GM18508 (cell line): Measurements from ENCODE around the gene ATP10A.
"Not testable (repeated sequence)": the region's sequence is repeated elsewhere in the genome, so short reads cannot be mapped to it uniquely, and the experiment has no call there.

Experiments
- ATAC-seq: cut with Tn5 transposase; IDR thresholded peaks from one replicate; pipeline ENCODE4 v1.9.1; 2021; ENCODE audit warnings: moderate number of reproducible peaks; ENCODE audit not compliant: insufficient read depth, unreplicated experiment

The ATP10A gene

GRCh38 chr15:25860885-25861866 lies 2.0 kb downstream of the ATP10A start:
- ATAC-seq = no peak

- no peak for ATAC-seq
Measured at GRCh38 chr15:25859838-25860645, 3.1 kb downstream of the ATP10A start.

DNA sequence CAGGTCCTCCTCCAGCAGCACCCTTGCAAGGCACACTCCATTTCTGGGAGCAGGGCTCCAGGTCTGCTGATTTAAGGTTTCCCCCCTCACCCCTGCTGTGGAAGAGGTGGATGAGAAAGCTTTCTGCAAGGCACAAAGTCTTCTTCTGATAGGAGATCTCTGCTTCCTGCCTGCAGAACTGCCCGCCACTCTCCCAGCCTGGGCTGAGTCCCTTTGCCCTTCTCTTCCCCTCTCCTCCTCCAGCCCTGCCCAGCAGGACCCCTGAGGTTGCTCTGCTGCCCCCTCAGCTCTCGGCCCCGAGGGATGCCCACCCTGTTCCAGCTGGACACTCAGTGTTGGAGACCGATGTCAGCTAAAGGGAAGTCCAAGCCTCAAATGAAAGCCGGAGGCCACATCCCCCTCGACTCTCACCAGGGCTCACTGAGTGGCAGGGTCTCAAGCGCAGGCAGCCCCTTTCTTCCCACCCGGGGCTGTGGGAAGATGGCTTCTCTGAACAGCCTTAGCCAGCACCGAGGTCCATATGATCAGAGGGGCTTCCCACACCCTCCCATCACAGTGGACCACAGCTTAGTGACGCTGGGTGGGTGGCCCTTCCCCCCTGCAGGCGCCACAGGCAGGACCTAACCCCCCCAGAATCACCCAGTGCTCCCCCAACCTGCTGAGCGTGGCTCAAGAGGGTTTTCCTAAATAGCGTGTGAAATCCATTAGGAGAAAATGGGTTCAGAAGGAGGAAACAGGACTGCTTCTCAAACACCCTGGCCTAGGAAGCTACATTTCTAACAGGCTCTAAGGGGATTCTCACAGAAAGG lies 4.0 kb downstream of the ATP10A start:
- no peak for ATAC-seq

- not testable (repeated sequence) for ATAC-seq
Measured at GRCh38 chr15:25856059-25856458, 7.1 kb downstream of the ATP10A start.

DNA sequence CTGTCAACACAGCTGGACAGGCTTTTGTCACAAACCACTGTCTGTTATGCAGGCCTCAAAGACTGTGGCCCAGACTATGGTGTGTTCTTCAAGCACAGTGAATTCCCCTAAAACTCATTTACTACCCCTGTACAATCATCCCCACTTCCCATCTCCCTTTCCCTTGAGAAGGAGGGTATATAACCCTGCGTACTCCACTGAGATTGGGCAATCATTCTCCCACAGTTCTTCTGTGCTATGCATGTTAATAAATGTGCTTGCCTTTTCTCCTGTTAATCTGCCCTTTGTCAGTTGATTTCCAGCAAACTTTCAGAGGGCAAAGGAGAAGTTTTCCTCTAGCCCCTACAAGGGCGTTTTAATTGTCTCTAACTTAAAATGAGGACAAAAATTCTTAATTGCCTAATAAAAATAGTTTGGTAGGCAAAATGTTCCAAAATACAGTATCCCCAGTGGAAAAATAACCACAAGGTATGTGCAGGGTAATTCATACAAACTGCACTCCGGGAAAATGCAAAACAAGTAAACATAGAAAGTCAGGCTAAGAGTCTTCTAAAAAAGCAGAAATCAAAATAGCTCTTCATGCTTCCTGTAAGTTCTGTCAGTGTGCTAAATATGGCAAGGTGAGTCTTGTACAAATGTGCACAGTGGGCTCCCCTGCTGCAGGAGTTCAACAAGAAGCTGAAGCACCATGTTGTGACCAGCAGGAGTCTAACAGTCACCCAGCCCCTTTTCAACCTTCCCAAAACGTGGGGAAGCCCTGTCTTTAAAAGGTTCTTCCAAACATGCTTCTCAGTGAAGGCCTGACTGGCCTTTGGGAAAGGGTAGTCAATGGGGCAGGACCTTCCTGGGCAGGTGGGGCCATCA lies 10.2 kb downstream of the ATP10A start:
- no peak for ATAC-seq

DNA sequence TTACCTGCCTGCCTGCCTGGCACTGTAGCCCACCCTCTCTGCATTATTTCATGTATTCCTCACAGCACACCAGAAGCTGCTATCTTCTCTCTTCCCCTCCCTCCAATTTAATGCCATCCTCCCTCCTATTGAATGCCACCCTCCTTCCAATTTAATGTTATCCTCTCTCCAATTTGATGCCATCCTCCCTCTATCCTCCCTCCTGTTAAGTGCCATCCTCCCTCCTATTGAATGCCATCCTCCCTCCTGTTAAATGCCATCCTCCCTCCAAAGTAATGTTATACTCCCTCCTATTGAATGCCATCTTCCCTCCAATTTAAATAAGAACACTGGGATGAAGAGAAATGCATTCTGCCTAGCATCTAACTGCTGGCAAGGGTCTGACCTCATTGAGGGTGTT lies 11.1 kb downstream of the ATP10A start:
- no peak for ATAC-seq

DNA sequence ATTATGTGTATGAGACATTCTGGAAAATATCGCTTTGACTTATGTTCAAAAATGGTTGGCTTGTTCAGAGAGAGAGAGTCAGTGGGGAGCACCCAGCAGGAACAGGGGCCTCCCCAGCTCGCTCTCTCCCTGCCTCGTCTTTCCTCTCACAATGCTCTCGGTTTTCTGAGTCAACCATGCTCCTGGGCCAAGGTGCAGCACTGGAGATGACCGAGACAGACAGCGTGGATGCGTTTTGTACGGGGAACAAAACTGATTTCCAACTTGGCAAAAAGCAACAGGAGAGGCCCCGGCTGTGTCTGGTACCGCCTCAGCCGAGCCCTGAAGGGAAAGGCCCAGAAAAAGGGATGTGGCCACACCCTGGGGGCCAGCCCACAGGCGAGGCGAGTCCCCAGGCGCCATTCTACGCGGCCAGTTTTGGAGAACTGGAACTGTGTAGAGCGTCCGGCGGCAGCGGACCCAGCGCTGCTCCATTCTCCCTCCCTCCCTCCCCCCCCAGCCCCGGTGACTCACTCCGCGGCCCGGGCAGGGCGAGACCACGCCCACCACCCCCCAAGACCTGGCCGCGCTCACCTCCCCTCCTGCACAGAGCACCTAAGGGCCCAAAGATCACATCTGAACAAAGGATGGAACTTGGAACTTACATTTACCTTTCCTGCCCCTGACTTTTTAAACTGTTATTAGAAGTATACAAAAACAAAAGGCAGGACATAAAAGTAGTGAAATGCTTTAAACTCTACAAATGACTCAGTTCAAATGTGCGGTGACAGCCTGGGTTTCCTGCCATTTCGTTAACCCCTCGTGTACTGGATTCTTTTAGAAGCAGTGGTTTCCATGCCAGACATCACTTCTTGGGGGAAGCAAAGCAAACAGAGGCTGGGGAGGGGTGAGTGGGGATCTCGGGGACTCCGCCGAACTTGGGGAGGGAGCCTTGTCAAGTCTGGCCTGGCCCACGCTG lies 12.7 kb downstream of the ATP10A start:
- no peak for ATAC-seq

GRCh38 chr15:25849157-25849921 lies 13.8 kb downstream of the ATP10A start:
- no peak for ATAC-seq

DNA sequence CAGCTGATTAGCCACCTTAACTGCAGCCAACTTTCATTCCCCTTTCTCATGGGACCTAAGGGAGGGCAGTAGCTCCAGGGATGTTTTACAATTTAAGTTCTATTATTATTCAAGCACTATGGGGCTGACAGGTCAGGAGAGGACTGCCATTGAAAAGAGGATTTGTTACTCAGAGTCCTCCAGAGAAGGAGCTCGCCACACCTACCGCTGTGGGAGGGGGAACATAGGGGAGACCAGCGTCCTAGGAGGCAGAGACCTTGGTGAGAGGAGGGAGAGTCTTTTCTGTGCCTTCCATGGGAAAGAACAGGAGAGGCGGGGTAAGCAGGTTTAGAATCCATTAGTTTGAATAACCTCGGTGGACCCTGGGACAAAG lies 14.4 kb downstream of the ATP10A start:
- ATAC-seq = no peak

DNA sequence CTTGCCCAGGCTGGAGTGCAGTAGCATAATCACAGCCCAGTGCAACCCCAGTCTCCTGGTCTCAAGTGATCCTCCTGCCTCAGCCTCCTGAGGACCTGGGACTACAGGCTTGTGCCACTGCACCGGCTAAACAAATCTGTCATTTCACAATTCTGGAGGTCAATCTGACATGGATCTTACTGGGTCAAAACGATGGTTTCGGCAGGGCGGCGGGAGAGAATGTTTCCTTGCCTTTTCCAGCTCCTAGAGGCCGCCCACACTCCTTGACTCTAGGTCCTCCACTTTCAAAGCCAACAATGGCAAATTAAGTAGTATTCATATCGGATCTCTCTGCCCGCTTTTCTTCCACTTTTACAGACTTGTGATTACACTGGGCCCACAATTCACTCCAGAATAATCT lies 14.8 kb downstream of the ATP10A start:
- no peak for ATAC-seq

GRCh38 chr15:25847051-25847450 lies 16.1 kb downstream of the ATP10A start:
- no peak for ATAC-seq

- ATAC-seq = no peak
Measured at GRCh38 chr15:25846377-25846776, 16.8 kb downstream of the ATP10A start.

DNA sequence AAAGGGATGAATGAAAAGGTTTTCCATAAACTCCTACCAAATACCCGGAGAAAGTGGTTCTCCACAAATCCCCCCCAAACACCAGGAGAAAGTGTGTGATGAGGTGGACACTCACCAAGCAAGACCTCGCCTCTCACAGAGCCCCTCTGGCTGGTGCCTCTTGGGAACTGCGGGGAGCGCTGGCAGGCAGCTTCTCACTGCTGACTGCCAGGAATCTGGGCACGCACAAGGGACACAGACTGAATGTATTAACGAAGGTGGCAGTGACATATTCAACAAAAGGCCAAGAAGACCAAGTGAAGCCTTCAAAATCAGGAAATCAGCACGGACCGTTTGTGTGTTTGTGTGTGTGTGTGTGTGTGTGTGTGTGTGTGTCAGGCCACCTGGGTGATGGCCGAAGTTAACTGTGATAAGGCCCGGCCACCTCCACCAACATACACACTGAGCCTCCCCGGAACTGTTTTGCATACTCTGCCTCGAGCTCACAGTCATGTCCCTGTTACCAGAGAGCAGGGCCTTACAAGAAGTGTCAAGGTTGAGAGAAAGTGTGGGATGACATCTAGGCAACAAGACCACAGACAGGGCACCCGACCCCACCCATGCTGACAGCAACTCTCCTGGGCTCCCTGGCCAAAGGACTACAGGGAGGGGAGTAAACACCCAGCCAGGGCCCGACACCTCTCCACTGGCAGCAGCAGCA lies 18.0 kb downstream of the ATP10A start:
- ATAC-seq = no peak

DNA sequence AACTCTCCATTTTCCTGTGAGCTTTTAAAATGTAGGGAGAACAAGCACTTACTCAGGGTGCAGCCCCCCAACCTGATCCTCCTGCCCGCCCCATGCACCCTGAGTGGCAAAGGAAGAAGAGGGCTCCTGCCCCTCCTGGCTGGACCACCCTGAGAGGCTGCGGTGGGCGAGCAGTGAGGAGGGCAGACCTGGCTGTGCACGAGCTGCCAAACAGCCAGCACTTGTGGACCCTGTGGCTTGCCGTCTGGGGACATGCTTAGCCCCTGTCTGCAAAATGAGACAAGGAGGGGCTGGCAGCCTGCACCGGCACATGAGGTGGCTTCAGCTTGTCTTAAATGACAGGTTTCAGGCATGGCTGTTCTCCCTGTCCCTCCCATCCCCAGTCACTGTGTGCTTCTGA lies 18.6 kb downstream of the ATP10A start:
- ATAC-seq = no peak

GRCh38 chr15:25844076-25844475 lies 19.1 kb downstream of the ATP10A start:
- no peak for ATAC-seq

GRCh38 chr15:25839638-25840156 lies 23.4 kb downstream of the ATP10A start:
- ATAC-seq = no peak

- no peak for ATAC-seq
Measured at GRCh38 chr15:25838871-25839195, 24.3 kb downstream of the ATP10A start.
